Fibroblast of lung (primary cell): ENCODE measurements around the gene CFAP77. TPM values are rescaled to one million over a fixed set of nuclear protein-coding genes. Genes with fewer than 3 reads are reported as not detected.

ENCODE experiments used
- DNase-seq, 2 donors: peaks; one replicate each; pipeline versions ENCODE4 v3.0.0 to v3.0.0-alpha.2; 2010; ENCODE audit warnings: low read depth in 2 of 2
- H2AFZ ChIP-seq: 2 replicates; pipeline ENCODE4 v1.5.1; 2012; ENCODE audit warnings: low read length, control low read depth, inconsistent platforms
- H3K27ac ChIP-seq: 2 replicates; pipeline ENCODE4 v1.5.1; 2011; ENCODE audit warnings: low read length, control low read depth; ENCODE audit not compliant: insufficient read depth
- H3K27me3 ChIP-seq: 2 replicates; pipeline ENCODE4 v1.5.1; 2011; ENCODE audit warnings: mild to moderate bottlenecking, low read length; ENCODE audit not compliant: control insufficient read depth, insufficient read depth
- H3K36me3 ChIP-seq: 2 replicates; pipeline ENCODE4 v1.5.1; 2011; ENCODE audit warnings: low read length; ENCODE audit not compliant: control insufficient read depth, insufficient read depth
- H3K4me1 ChIP-seq: 2 replicates; pipeline ENCODE4 v1.5.1; 2011; ENCODE audit warnings: low read length; ENCODE audit not compliant: control insufficient read depth, insufficient read depth; ENCODE audit errors: extremely low read depth
- H3K4me2 ChIP-seq: 2 replicates; pipeline ENCODE4 v1.5.1; 2011; ENCODE audit warnings: low read length, control low read depth; ENCODE audit not compliant: insufficient read depth; ENCODE audit errors: extremely low read depth
- H3K4me3 ChIP-seq, 4 experiments: fragments of 200-600 bp in 1 of 4; sonication (generic) in 1 of 4; replicated peaks in 1 of 4; 2 replicates each; pipeline ENCODE4 v1.5.1; 2011 to 2016; ENCODE audit warnings: low read length in 4 of 4, low read depth in 3 of 4, mild to moderate bottlenecking in 3 of 4, control low read depth in 2 of 4, inconsistent platforms in 1 of 4, mixed read lengths in 1 of 4; ENCODE audit not compliant: insufficient read depth in 1 of 4; ENCODE audit errors: control extremely low read depth in 1 of 4
- H3K79me2 ChIP-seq: 2 replicates; pipeline ENCODE4 v1.5.1; 2012; ENCODE audit warnings: mild to moderate bottlenecking, low read length, inconsistent platforms; ENCODE audit not compliant: control insufficient read depth, insufficient read depth
- H3K9ac ChIP-seq: 2 replicates; pipeline ENCODE4 v1.5.1; 2011; ENCODE audit warnings: mild to moderate bottlenecking, low read length, control low read depth; ENCODE audit not compliant: insufficient read depth
- H3K9me3 ChIP-seq: 2 replicates; pipeline ENCODE4 v1.5.1; 2012; ENCODE audit warnings: low read depth, low read length; ENCODE audit not compliant: control insufficient read depth, insufficient read depth
- H4K20me1 ChIP-seq: 2 replicates; pipeline ENCODE4 v1.5.1; 2011; ENCODE audit warnings: low read length; ENCODE audit not compliant: control insufficient read depth, insufficient read depth; ENCODE audit errors: extremely low read depth
- CTCF ChIP-seq, 2 donors: IDR thresholded peaks in 1 of 2; conservative IDR thresholded peaks in 1 of 2; 1 replicate in 1 of 2; 2 replicates in 1 of 2; pipeline ENCODE4 v1.5.1; 2011 to 2012; ENCODE audit warnings: low read length in 2 of 2, control low read depth in 1 of 2, inconsistent platforms in 1 of 2, low read depth in 1 of 2, mild to moderate bottlenecking in 1 of 2
- EZH2 ChIP-seq: IDR thresholded peaks from 2 replicates; pipeline ENCODE4 v1.5.1; 2012; ENCODE audit warnings: low read length, control low read depth, mild to moderate bottlenecking; ENCODE audit errors: missing control alignments
- polyA plus RNA-seq, 2 donors: library from polyadenylated mRNA; depleted of rRNA in 1 of 2; stranded (reverse) in 1 of 2; unstranded in 1 of 2; fragments of >200 nt; gene quantifications; 2 replicates each; pipeline ENCODE4 v1.2.1, GENCODE V29; 2011 to 2012; ENCODE audit warnings: missing spikeins in 1 of 2
- total RNA-seq: library from RNA; depleted of rRNA; stranded (reverse); fragments of >200 nt; gene quantifications from 2 replicates; pipeline ENCODE4 v1.2.1, GENCODE V29; 2014

CFAP77 gene
- total and polyA plus RNA-seq, 2 donors (not counting 1 experiment from before 2014, with no cell fraction given): not detected

- H3K4me2 ChIP-seq: no peak overlapping the region
- no peak overlapping the region for H3K9ac ChIP-seq
- H4K20me1 ChIP-seq: no peaks in the 10 kb centered on the region
- no peaks in the 10 kb centered on the region for H3K4me1 ChIP-seq
- no peak overlapping the region for H3K4me3 ChIP-seq
- no peak overlapping the region for H2AFZ ChIP-seq
- H3K27me3 ChIP-seq: peaks cover 42% of the 10 kb centered on the region
- peaks cover 2% of the 10 kb centered on the region for H3K36me3 ChIP-seq
- DNase-seq: no peak
- TF ChIP-seq CTCF (conservative IDR thresholded peaks at IDR 0.05 in 1 of 2, IDR thresholded peaks at IDR 0.05 in 1 of 2; ENCODE audit: low read depth in 1 of 2, low read length in 2 of 2) (no peak), EZH2 (no peak)
- no peaks in the 10 kb centered on the region for H3K79me2 ChIP-seq
- H3K9me3 ChIP-seq: no peaks in the 10 kb centered on the region
- no peak overlapping the region for H3K27ac ChIP-seq
These were observed 181.8 kb downstream of the CFAP77 start for GRCh38 chr9:132591751-132592314.

- DNase-seq: no peak
- no peak overlapping the region for H3K27ac ChIP-seq
- peaks cover 36% of the 10 kb centered on the region for H3K27me3 ChIP-seq
- H2AFZ ChIP-seq: no peak overlapping the region
- no peak overlapping the region for H3K4me3 ChIP-seq
- no peaks in the 10 kb centered on the region for H3K9me3 ChIP-seq
- TF ChIP-seq CTCF (conservative IDR thresholded peaks at IDR 0.05 in 1 of 2, IDR thresholded peaks at IDR 0.05 in 1 of 2; ENCODE audit: low read depth in 1 of 2, low read length in 2 of 2) (no peak), EZH2 (no peak)
- no peaks in the 10 kb centered on the region for H3K4me1 ChIP-seq
- no peak overlapping the region for H3K9ac ChIP-seq
- H3K79me2 ChIP-seq: no peaks in the 10 kb centered on the region
- H3K36me3 ChIP-seq: peaks cover 2% of the 10 kb centered on the region
- H3K4me2 ChIP-seq: no peak overlapping the region
- H4K20me1 ChIP-seq: no peaks in the 10 kb centered on the region
These were observed 182.4 kb downstream of the CFAP77 start for GRCh38 chr9:132592451-132592850.

- no peak for DNase-seq
- no peak overlapping the region for H3K9ac ChIP-seq
- H3K4me3 ChIP-seq: no peak overlapping the region
- H3K27ac ChIP-seq: no peak overlapping the region
- H3K36me3 ChIP-seq: peaks cover 2% of the 10 kb centered on the region
- H3K27me3 ChIP-seq: peaks cover 18% of the 10 kb centered on the region
- H3K9me3 ChIP-seq: no peaks in the 10 kb centered on the region
- H3K4me2 ChIP-seq: no peak overlapping the region
- TF ChIP-seq EZH2: no peak
- no peak for TF ChIP-seq CTCF (conservative IDR thresholded peaks at IDR 0.05 in 1 of 2, IDR thresholded peaks at IDR 0.05 in 1 of 2; ENCODE audit: low read depth in 1 of 2, low read length in 2 of 2)
- H4K20me1 ChIP-seq: no peaks in the 10 kb centered on the region
- no peaks in the 10 kb centered on the region for H3K4me1 ChIP-seq
- no peak overlapping the region for H2AFZ ChIP-seq
- H3K79me2 ChIP-seq: no peaks in the 10 kb centered on the region
These were observed 184.4 kb downstream of the CFAP77 start for GRCh38 chr9:132594412-132594811.
